Stomach (tissue), 9 donors: ENCODE measurements around the gene TTF1. TPM values are rescaled to one million over a fixed set of nuclear protein-coding genes. Genes with fewer than 3 reads are reported as not detected.
A peak's percentile ranks its signal among the peaks of the same experiment; 100 is the strongest.

Experiments used
- DNase-seq, 2 donors: peaks; one replicate each; pipeline versions ENCODE4 v3.0.0 to v3.0.0-alpha.2; 2013 to 2019
- H3K27ac ChIP-seq, 5 donors: fragments of 200-600 bp in 4 of 5; sonication (generic) in 4 of 5; one replicate each; pipeline ENCODE4 v1.5.1; 2013 to 2019; ENCODE audit warnings: mild to moderate bottlenecking in 1 of 5, moderate library complexity in 1 of 5
- H3K27me3 ChIP-seq, 3 donors: fragments of 200-600 bp; sonication (generic); one replicate each; pipeline ENCODE4 v1.5.1; 2017 to 2019; ENCODE audit warnings: mixed run types in 1 of 3
- H3K36me3 ChIP-seq, 4 donors: fragments of 200-600 bp; sonication (generic); 1 replicate in 3 of 4; 2 replicates in 1 of 4; pipeline ENCODE4 v1.5.1; 2016 to 2019
- H3K4me1 ChIP-seq, 4 donors: fragments of 200-600 bp; sonication (generic); one replicate each; pipeline ENCODE4 v1.5.1; 2016 to 2019
- H3K4me3 ChIP-seq, 4 donors: fragments of 200-600 bp; sonication (generic) in 3 of 4; one replicate each; pipeline ENCODE4 v1.5.1; 2016 to 2019; ENCODE audit warnings: mild to moderate bottlenecking in 1 of 4
- H3K9me3 ChIP-seq, 4 donors: fragments of 200-600 bp; sonication (generic); one replicate each; pipeline ENCODE4 v1.5.1; 2016 to 2019
- EP300 ChIP-seq: sonication (generic); formaldehyde crosslinking; IDR thresholded peaks from one replicate; pipeline ENCODE4 v1.6.1; 2017; ENCODE audit warnings: antibody characterized with exemption
- POLR2A ChIP-seq, 4 donors: fragments of 450-650 bp; IDR thresholded peaks; one replicate each; pipeline ENCODE4 v1.6.1; 2016; ENCODE audit warnings: antibody characterized with exemption in 4 of 4, control low read depth in 2 of 4, mild to moderate bottlenecking in 1 of 4, moderate library complexity in 1 of 4
- POLR2AphosphoS5 ChIP-seq, 3 donors: sonication (generic); formaldehyde crosslinking; IDR thresholded peaks; one replicate each; pipeline ENCODE4 v1.6.1; 2016; ENCODE audit warnings: antibody characterized with exemption in 3 of 3
- WGBS, 5 donors: extraction: QIAGEN DNeasy Blood & Tissue Kit in 3 of 5; methylation state at CpG; one replicate each; pipeline versions ENCODE4 v1.1.5 to v1.1.7; 2013 to 2018; 5-methylcytosine and 5-hydroxymethylcytosine counted together
- intact Hi-C: fragments of 100-400 bp; cut with DNase I; formaldehyde crosslinking; loops from one replicate; pipeline ENCODE4 v1.15.1; 2023; ENCODE audit warnings: low total_unique reads
- polyA plus RNA-seq, 3 donors: library from polyadenylated mRNA; stranded (reverse); fragments of 200-250 nt; gene quantifications; one replicate each; pipeline ENCODE4 v1.2.3, GENCODE V29; 2013
- total RNA-seq, 5 donors: library from RNA; depleted of rRNA; stranded (reverse); fragments of >200 nt; gene quantifications; one replicate each; pipeline versions ENCODE4 v1.1.0 to v1.2.3, GENCODE V29; 2014 to 2016
- TF ChIP-seq, protein P1 (sequence below), 7 experiments: fragments of 450-650 bp in 4 of 7; fragments of 200-600 bp in 3 of 7; sonication (generic) in 3 of 7; IDR thresholded peaks; one replicate each; pipeline ENCODE4 v1.5.1; 2016 to 2019; ENCODE audit warnings: antibody characterized with exemption in 7 of 7, control low read depth in 2 of 7, mild to moderate bottlenecking in 1 of 7
- donor health status: healthy with polysubstance abuse.
- donor health status: Bipolar disorder and iron deficiency.
- donor health status: healthy.

Gene TTF1
- total and polyA plus RNA-seq, 8 donors = 4.0 to 18.5 (median 12.1) TPM

DNA sequence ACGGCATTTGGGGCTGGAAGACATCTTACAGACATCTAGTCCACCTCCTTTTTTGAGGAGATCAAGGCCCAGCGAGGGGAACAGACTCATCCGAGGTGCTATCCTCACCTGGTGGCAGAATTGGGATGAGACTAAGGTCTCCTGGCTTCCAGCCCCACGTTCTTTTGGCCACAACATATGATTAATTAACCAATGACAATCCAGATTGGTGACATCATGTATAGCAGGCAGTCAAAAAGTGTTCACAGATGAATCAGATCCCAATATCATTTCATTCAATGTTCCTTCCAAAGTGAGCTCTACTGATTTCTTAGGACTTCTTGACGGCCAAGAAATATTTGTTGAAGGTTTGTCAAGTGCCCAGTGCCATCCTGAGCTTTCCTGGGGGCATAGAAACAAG is 7.3 kb upstream of the TTF1 start:
- intact Hi-C loops = no loop called here
- WGBS, 5 donors = 50 to 62% (median 58%) methylated on average over 5 of the region's 5 CpGs

DNA sequence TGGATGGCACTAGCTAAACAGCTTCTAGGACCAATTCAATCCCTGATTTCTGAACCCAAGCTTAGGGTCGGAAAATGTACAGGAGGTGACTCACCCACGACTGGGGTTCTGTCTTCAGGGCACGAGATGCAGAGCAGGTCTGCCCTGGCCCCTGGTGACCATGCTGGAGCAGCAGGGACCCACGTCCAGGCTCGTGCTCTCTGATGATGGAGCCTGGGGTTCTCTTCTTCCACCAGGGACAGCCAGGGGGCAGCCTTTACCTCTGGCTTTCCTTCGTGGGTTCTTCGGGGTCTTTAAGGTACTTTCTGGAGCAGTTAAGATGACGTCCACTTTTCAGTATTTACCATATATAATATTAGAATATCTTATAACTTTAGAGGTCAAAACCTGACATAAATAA is 5.4 kb upstream of the TTF1 start:
- no peak for TF ChIP-seq EP300
- TF ChIP-seq, protein P1, sequence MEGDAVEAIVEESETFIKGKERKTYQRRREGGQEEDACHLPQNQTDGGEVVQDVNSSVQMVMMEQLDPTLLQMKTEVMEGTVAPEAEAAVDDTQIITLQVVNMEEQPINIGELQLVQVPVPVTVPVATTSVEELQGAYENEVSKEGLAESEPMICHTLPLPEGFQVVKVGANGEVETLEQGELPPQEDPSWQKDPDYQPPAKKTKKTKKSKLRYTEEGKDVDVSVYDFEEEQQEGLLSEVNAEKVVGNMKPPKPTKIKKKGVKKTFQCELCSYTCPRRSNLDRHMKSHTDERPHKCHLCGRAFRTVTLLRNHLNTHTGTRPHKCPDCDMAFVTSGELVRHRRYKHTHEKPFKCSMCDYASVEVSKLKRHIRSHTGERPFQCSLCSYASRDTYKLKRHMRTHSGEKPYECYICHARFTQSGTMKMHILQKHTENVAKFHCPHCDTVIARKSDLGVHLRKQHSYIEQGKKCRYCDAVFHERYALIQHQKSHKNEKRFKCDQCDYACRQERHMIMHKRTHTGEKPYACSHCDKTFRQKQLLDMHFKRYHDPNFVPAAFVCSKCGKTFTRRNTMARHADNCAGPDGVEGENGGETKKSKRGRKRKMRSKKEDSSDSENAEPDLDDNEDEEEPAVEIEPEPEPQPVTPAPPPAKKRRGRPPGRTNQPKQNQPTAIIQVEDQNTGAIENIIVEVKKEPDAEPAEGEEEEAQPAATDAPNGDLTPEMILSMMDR (IDR thresholded peaks at IDR 0.05) = peak in 2 of 7 experiments; percentile 14 to 28
- Histone ChIP-seq H3K4me1 (peaks cover 15 to 29% (median 27%) of the 10 kb centered on the region in 4 donors), H3K27ac (no peak overlapping the region), H3K27me3 (peaks cover 0 to 81% (median 56%) of the 10 kb centered on the region in 3 donors), H3K9me3 (no peaks in the 10 kb centered on the region), H3K36me3 (no peaks in the 10 kb centered on the region), H3K4me3 (no peak overlapping the region)
- WGBS, 5 donors = 9 to 18% (median 13%) methylated on average over 8 of the region's 8 CpGs
- no peak for DNase-seq
- intact Hi-C loops = no loop called here

More for the DNA sequence above, 7.3 kb upstream of the TTF1 start:
- no peak overlapping the region for H3K27ac ChIP-seq
- H3K4me1 ChIP-seq = peaks cover 15 to 27% (median 23%) of the 10 kb centered on the region in 4 donors
- TF ChIP-seq POLR2A (IDR thresholded peaks at IDR 0.05) = no peak
- no peak for DNase-seq
- H3K9me3 ChIP-seq = no peaks in the 10 kb centered on the region
- H3K27me3 ChIP-seq = peaks cover 0 to 99% (median 72%) of the 10 kb centered on the region in 3 donors
- H3K36me3 ChIP-seq = no peaks in the 10 kb centered on the region
- no peak overlapping the region for H3K4me3 ChIP-seq

DNA sequence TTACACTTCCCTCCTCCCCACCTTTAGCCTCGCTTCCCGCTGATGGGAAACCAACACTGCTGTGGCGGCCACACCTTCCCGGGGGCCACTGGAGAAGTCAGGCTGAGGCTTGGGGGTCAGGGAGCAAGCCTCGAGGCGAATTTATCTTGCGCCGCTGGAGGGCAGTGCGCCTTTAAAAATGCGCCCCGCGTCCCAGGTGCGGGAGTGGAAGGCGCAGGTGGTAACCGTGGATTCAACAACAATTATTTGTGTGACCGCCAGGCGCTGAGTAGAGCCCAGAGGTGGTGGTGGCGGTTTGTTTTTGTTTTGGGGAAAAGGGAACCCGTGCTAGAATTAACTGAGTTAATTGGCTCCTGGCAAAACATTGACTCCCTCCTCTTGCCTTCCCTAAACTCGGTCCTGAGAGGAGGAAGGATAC is 4.5 kb upstream of the TTF1 start:
- peaks cover 0 to 71% (median 52%) of the 10 kb centered on the region in 3 donors for H3K27me3 ChIP-seq
- TF ChIP-seq POLR2A (IDR thresholded peaks at IDR 0.05) = no peak
- no peak for TF ChIP-seq EP300
- TF ChIP-seq, protein P1 (IDR thresholded peaks at IDR 0.05) = peak in 5 of 7 experiments; percentile 39 to 61 (median 51)
- TF ChIP-seq POLR2AphosphoS5 (IDR thresholded peaks at IDR 0.05) = no peak
- H3K4me1 ChIP-seq = peaks cover 16 to 35% (median 32%) of the 10 kb centered on the region in 4 donors
- H3K9me3 ChIP-seq = no peaks in the 10 kb centered on the region
- H3K36me3 ChIP-seq = no peaks in the 10 kb centered on the region
- intact Hi-C loops = no loop called here
- 0 to 4% (median 1%) methylated on average over 16 to 20 of the region's 20 CpGs for WGBS, 5 donors
- H3K4me3 ChIP-seq = peak overlapping the region; percentile 46 to 66 (median 56)
- peak; percentile 65 to 82 for DNase-seq
- no peak overlapping the region for H3K27ac ChIP-seq

DNA sequence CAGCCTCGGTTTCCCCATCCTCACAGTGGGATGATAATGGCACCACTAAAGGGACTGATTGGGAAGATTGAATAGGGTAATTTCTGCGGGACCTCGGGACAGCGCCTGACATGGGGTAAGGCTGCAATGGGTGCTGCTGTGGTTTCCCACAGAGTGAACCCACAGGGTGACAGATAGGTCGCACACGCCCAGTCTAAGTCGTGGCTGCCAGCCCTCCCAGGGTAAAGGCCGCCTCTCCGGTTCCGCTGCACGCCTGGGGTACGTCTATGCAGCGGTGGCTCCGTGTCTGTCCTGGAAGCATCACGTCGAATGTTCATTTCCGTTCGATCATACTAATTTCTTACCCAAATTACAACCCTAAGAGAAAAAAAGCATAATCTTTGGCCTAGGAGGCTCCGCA is 4.0 kb upstream of the TTF1 start:
- Histone ChIP-seq H3K27me3 (peaks cover 0 to 66% (median 52%) of the 10 kb centered on the region in 3 donors), H3K36me3 (no peaks in the 10 kb centered on the region), H3K27ac (no peak overlapping the region), H3K4me1 (peaks cover 20 to 40% (median 37%) of the 10 kb centered on the region in 4 donors), H3K4me3 (peak overlapping the region; percentile 46 to 66 (median 56)), H3K9me3 (no peaks in the 10 kb centered on the region)
- TF ChIP-seq EP300 (no peak), POLR2AphosphoS5 (IDR thresholded peaks at IDR 0.05) (no peak), POLR2A (IDR thresholded peaks at IDR 0.05) (no peak)
- TF ChIP-seq, protein P1 (IDR thresholded peaks at IDR 0.05) = no peak
- intact Hi-C loops = no loop called here
- DNase-seq = peak in 1 of 2 donors; percentile 32
- WGBS, 5 donors = 6 to 12% (median 9%) methylated on average over 19 of the region's 19 CpGs

DNA sequence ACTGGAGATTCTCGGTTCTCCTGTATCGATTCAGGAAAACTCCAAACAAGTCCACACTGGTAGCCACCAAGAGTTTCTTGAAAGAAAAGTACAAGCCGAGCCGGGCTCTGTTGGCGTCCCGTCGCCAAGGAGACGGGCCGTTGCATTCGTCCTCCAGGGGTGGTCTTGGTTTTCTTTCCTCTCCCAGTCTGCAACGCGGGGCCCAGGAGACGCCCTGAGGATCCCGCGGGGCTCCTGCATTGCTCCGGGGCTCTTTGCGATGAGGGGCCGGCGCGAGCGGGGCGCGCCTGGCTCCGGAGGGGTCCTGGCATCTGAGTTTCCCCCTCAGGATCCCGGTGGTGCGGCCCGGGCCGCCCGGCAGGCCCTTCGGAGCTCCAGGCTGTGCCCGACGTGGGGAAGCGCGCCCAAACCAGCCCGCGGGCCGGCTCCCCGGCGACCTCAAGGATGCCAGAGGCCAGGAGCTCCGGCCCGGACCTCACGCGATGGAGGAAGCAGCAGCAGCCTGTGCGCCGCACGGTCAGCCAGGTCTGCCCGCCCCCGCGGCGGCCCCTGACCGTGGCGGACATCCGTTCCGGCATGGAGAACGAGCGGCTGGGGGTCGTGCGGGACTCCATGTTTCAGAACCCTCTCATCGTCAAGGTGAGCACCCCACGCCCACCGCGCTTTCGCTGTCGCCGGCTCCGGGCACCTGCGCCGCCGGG is 3.3 kb upstream of the TTF1 start, which contains the start of gene CFAP77:
Gene CFAP77, plus strand, starts transcription at position 384 of the 701 bp plus-strand sequence. Its CDS starts 61 bp downstream, at position 445.
- Histone ChIP-seq H3K9me3 (no peaks in the 10 kb centered on the region), H3K36me3 (no peaks in the 10 kb centered on the region), H3K4me3 (peak within 1 kb of the TSS; percentile 46 to 66 (median 56)), H3K27me3 (peaks cover 0 to 60% (median 45%) of the 10 kb centered on the region in 3 donors), H3K27ac (no peak within 1 kb of the TSS), H3K4me1 (peaks cover 26 to 47% (median 43%) of the 10 kb centered on the region in 4 donors)
- 0 to 3% (median 2%) methylated on average over 34 to 69 of the region's 69 CpGs for WGBS, 5 donors
- peak; percentile 42 to 71 for DNase-seq
- TF ChIP-seq, protein P1 (IDR thresholded peaks at IDR 0.05) = no peak
- no peak for TF ChIP-seq POLR2A (IDR thresholded peaks at IDR 0.05)
- no peak for TF ChIP-seq EP300
- intact Hi-C loops = no loop called here
